Esophagus squamous epithelium (tissue), 5 donors: ENCODE measurements around the gene TLE1. TPM values are rescaled to one million over a fixed set of nuclear protein-coding genes. Genes with fewer than 3 reads are reported as not detected.

Source experiments
- DNase-seq: peaks from one replicate; lab custom pipeline; 2025; lab: John Stamatoyannopoulos, UW
- H3K27ac ChIP-seq, 4 donors: fragments of 200-600 bp; sonication (generic); one replicate each; pipeline ENCODE4 v1.5.1; 2016 to 2019; ENCODE audit warnings: mild to moderate bottlenecking in 1 of 4
- H3K27me3 ChIP-seq, 4 donors: fragments of 200-600 bp; sonication (generic); 1 replicate in 3 of 4; 2 replicates in 1 of 4; pipeline versions ENCODE4 v1.5.1 to v1.6.0; 2017 to 2021; ENCODE audit warnings: antibody characterized with exemption in 1 of 4
- H3K36me3 ChIP-seq, 3 donors: fragments of 200-600 bp; sonication (generic); one replicate each; pipeline ENCODE4 v1.5.1; 2016 to 2019
- H3K4me1 ChIP-seq, 3 donors: fragments of 200-600 bp; sonication (generic); one replicate each; pipeline ENCODE4 v1.5.1; 2017 to 2019
- H3K4me3 ChIP-seq, 4 donors: fragments of 200-600 bp; sonication (generic); 1 replicate in 3 of 4; 2 replicates in 1 of 4; pipeline ENCODE4 v1.5.1; 2016 to 2019; ENCODE audit warnings: mild to moderate bottlenecking in 2 of 4, moderate library complexity in 1 of 4
- H3K9me3 ChIP-seq, 3 donors: fragments of 200-600 bp; sonication (generic); one replicate each; pipeline ENCODE4 v1.5.1; 2016 to 2019
- POLR2A ChIP-seq, 4 donors: fragments of 450-650 bp; IDR thresholded peaks; one replicate each; pipeline ENCODE4 v1.6.1; 2017; ENCODE audit warnings: antibody characterized with exemption in 4 of 4, mild to moderate bottlenecking in 4 of 4, moderate library complexity in 3 of 4
- WGBS, 2 donors: methylation state at CpG; one replicate each; pipeline ENCODE4 v1.1.5; 2018; 5-methylcytosine and 5-hydroxymethylcytosine counted together
- intact Hi-C: fragments of 100-400 bp; cut with DNase I; formaldehyde crosslinking; loops from one replicate; pipeline ENCODE4 v1.15.0; 2022
- total RNA-seq, 4 donors: library from RNA; depleted of rRNA; stranded (reverse); fragments of >200 nt; gene quantifications; one replicate each; pipeline ENCODE4 v1.1.0, GENCODE V29; 2016
- TF ChIP-seq, protein P1 (sequence below), 6 experiments: fragments of 450-650 bp in 4 of 6; fragments of 200-600 bp in 2 of 6; sonication (generic) in 2 of 6; IDR thresholded peaks; one replicate each; pipeline ENCODE4 v1.5.1; 2016 to 2019; ENCODE audit warnings: antibody characterized with exemption in 6 of 6, mild to moderate bottlenecking in 4 of 6, moderate library complexity in 4 of 6
- donor health status: DM: yes; HTN: yes; CAD: no.

The TLE1 gene
- total RNA-seq, 4 donors from 2014 or later: 17.1 to 43.3 (median 20.4) TPM

GRCh38 chr9:81549500-81550206 lies 139.7 kb downstream of the TLE1 start:
- Histone ChIP-seq H3K9me3 (no peaks in the 10 kb centered on the region), H3K4me3 (no peak overlapping the region), H3K27ac (no peak overlapping the region), H3K4me1 (peaks cover 0 to 13% (median 0%) of the 10 kb centered on the region in 3 donors), H3K27me3 (peaks cover 0 to 67% (median 0%) of the 10 kb centered on the region in 4 donors), H3K36me3 (no peaks in the 10 kb centered on the region)
- TF ChIP-seq, protein P1, sequence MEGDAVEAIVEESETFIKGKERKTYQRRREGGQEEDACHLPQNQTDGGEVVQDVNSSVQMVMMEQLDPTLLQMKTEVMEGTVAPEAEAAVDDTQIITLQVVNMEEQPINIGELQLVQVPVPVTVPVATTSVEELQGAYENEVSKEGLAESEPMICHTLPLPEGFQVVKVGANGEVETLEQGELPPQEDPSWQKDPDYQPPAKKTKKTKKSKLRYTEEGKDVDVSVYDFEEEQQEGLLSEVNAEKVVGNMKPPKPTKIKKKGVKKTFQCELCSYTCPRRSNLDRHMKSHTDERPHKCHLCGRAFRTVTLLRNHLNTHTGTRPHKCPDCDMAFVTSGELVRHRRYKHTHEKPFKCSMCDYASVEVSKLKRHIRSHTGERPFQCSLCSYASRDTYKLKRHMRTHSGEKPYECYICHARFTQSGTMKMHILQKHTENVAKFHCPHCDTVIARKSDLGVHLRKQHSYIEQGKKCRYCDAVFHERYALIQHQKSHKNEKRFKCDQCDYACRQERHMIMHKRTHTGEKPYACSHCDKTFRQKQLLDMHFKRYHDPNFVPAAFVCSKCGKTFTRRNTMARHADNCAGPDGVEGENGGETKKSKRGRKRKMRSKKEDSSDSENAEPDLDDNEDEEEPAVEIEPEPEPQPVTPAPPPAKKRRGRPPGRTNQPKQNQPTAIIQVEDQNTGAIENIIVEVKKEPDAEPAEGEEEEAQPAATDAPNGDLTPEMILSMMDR (IDR thresholded peaks at IDR 0.05): no peak
- TF ChIP-seq POLR2A (IDR thresholded peaks at IDR 0.05): no peak
- WGBS, 2 donors: 47 to 64% methylated on average over 5 to 6 of the region's 6 CpGs
- intact Hi-C loops: no loop called here
- no peak for DNase-seq

DNA sequence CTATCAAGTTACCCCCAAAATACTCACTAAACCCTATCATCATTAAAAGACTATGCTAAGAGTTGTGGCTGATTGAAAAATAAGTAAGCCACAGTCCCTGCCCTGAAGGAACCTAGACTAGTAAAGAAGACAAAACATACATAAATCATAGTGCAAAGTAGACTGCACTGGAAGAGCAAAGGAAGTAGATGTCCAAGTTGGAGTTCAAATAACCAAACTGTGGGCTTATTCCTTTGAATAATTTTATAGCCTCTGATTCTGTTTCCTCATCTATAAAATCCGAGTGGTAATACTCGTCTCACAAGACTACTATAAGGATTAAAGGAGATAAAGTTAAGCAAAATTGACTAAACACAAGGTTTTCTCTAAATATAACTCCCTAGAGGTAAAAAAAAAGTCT lies 140.4 kb downstream of the TLE1 start:
- no peaks in the 10 kb centered on the region for H3K9me3 ChIP-seq
- no peak for TF ChIP-seq POLR2A (IDR thresholded peaks at IDR 0.05)
- TF ChIP-seq, protein P1 (IDR thresholded peaks at IDR 0.05): no peak
- DNase-seq: no peak
- WGBS, 2 donors: 61 to 76% methylated on average over 2 of the region's 2 CpGs
- intact Hi-C loops: no loop called here
- no peak overlapping the region for H3K4me3 ChIP-seq
- H3K27ac ChIP-seq: no peak overlapping the region
- H3K27me3 ChIP-seq: peaks cover 0 to 59% (median 0%) of the 10 kb centered on the region in 4 donors
- H3K36me3 ChIP-seq: no peaks in the 10 kb centered on the region
- H3K4me1 ChIP-seq: peaks cover 0 to 13% (median 0%) of the 10 kb centered on the region in 3 donors

DNA sequence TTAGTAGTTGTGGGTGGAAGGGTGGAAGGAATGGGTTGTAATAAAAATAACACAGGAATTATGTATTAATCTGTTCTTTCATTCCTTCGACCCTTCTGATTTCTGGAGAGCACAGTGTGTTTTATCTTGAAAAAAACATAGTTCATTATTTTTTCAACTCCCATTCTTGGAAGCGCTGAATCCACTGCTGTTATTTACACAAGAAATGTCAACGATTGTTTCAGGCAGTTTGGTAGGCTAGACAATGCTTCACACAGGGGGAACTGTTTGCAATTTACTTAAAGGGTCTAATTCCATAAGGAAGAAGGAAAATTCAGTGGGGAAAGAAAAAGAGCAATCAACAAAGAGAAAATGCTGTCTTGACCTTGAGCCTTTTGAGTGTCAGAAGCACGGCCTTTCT lies 142.9 kb downstream of the TLE1 start:
- peaks cover 0 to 9% (median 0%) of the 10 kb centered on the region in 3 donors for H3K4me1 ChIP-seq
- no peaks in the 10 kb centered on the region for H3K9me3 ChIP-seq
- WGBS, 2 donors: 50 to 55% methylated on average over 4 of the region's 4 CpGs
- intact Hi-C loops: no loop called here
- TF ChIP-seq, protein P1 (IDR thresholded peaks at IDR 0.05): no peak
- no peak for TF ChIP-seq POLR2A (IDR thresholded peaks at IDR 0.05)
- no peak overlapping the region for H3K4me3 ChIP-seq
- H3K36me3 ChIP-seq: no peaks in the 10 kb centered on the region
- peaks cover 0 to 54% (median 0%) of the 10 kb centered on the region in 4 donors for H3K27me3 ChIP-seq
- H3K27ac ChIP-seq: no peak overlapping the region
- no peak for DNase-seq

DNA sequence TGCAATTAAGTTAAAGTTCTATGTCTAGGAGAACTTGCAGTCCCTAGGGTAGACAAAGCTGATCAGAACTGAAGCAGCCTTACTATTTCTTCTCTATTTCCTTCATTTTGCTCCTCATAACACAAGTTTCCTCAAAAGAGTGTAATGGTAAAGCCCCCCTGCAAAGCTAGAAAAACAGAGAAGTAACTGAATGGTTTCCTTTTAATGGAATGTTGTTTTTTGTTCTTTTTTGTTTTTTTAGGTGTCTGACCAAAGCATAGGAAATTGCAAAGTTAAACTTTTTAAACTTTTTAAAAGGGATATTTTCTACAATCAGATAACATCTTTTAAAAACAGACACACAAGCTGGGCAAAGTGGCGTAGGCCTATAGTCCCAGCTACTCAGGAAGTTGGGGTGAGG lies 145.7 kb downstream of the TLE1 start:
- no peak for TF ChIP-seq POLR2A (IDR thresholded peaks at IDR 0.05)
- TF ChIP-seq, protein P1 (IDR thresholded peaks at IDR 0.05): no peak
- intact Hi-C loops: no loop called here
- Histone ChIP-seq H3K36me3 (no peaks in the 10 kb centered on the region), H3K27me3 (peaks cover 0 to 57% (median 0%) of the 10 kb centered on the region in 4 donors), H3K4me1 (peaks cover 0 to 9% (median 0%) of the 10 kb centered on the region in 3 donors), H3K4me3 (no peak overlapping the region), H3K9me3 (no peaks in the 10 kb centered on the region), H3K27ac (no peak overlapping the region)
- DNase-seq: no peak
- WGBS, 2 donors: 88% methylated on average over 1 of the region's 1 CpG

DNA sequence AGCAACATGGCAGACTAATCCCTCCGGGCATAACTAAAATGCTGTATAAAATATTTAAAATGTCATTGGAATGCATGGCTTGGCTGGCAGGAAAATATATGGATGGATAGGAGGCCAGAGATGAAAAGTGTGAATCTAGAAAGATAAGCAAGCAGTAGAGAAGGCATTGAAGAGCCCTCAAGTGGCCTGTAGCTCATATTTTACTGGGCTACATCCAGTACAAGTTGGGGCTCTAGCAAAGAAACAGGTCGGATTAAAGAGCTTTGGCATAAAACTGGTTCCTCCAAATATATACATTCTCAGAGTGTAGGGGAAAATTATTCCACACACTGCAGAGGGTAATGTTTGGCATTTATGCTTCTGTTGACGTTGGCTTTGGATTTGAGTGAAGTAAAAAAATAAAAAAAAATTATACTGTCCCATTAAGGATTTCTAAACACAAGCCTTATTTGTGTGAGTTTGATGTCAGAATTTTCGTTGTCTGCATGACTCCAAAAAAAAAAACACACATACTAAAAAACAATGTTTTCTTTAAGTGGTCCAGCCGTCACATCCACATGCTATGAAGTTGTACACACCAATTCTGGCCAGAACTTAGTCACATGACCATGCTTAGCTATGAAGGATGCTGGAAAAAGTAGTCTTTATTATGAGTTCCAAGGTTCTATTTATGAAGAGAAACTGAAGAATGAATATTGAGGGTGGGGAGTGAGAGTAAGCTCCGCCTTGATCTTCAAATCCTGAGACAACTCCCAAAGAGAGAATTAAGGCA lies 147.0 kb downstream of the TLE1 start:
- H3K36me3 ChIP-seq: no peaks in the 10 kb centered on the region
- 64 to 76% methylated on average over 6 of the region's 6 CpGs for WGBS, 2 donors
- H3K4me1 ChIP-seq: peaks cover 0 to 9% (median 0%) of the 10 kb centered on the region in 3 donors
- no peak overlapping the region for H3K27ac ChIP-seq
- H3K4me3 ChIP-seq: no peak overlapping the region
- intact Hi-C loops: no loop called here
- TF ChIP-seq, protein P1 (IDR thresholded peaks at IDR 0.05): no peak
- TF ChIP-seq POLR2A (IDR thresholded peaks at IDR 0.05): no peak
- H3K27me3 ChIP-seq: peaks cover 0 to 58% (median 0%) of the 10 kb centered on the region in 4 donors
- H3K9me3 ChIP-seq: no peaks in the 10 kb centered on the region
- no peak for DNase-seq
